Loucy (cell line): ENCODE data around the gene NMS.
A peak's percentile ranks its signal among the peaks of the same experiment; 100 is the strongest.

Source experiments
- EZH2phosphoT487 ChIP-seq: fragments of 200-600 bp; IDR thresholded peaks from 2 replicates; pipeline ENCODE4 v1.6.1; 2018; ENCODE audit warnings: antibody characterized with exemption, mild to moderate bottlenecking, moderate library complexity, borderline replicate concordance
- TF ChIP-seq, protein P1 (sequence below): fragments of 200-600 bp; sonication (generic); conservative IDR thresholded peaks from 2 replicates; pipeline ENCODE4 v1.5.1; 2014; ENCODE audit warnings: mild to moderate bottlenecking, antibody characterized with exemption, low read length

DNA sequence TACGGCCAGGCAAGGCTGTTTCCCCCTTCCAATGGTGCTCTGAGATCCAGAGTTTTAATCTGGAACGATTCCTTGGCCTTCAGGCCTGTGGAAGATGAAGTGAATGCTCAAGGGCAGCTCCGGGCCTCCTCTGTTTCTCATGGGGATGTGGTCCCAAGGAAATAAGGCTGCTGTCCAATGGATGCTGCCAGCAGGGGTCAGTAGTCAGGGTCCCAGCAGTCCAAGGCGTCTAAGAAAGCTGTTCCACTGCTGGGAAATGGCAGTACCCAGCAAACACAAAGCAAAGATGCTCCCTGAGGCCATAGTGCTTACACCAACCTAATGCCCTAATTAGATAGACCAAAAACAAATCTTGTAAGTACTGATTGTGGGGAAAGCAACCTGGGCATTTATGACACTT is 12.5 kb downstream of the NMS start:
- TF ChIP-seq, protein P1, sequence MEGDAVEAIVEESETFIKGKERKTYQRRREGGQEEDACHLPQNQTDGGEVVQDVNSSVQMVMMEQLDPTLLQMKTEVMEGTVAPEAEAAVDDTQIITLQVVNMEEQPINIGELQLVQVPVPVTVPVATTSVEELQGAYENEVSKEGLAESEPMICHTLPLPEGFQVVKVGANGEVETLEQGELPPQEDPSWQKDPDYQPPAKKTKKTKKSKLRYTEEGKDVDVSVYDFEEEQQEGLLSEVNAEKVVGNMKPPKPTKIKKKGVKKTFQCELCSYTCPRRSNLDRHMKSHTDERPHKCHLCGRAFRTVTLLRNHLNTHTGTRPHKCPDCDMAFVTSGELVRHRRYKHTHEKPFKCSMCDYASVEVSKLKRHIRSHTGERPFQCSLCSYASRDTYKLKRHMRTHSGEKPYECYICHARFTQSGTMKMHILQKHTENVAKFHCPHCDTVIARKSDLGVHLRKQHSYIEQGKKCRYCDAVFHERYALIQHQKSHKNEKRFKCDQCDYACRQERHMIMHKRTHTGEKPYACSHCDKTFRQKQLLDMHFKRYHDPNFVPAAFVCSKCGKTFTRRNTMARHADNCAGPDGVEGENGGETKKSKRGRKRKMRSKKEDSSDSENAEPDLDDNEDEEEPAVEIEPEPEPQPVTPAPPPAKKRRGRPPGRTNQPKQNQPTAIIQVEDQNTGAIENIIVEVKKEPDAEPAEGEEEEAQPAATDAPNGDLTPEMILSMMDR, result 0 out of 2 replicates have a peak, but pooled peaks have one; percentile 23
- no peak for TF ChIP-seq EZH2phosphoT487
